ENCODE measurements around the gene S100A8. TPM values are rescaled to one million over a fixed set of nuclear protein-coding genes. Genes with fewer than 3 reads are reported as not detected.

The S100A8 gene
- total RNA-seq, 1 experiment from 2014 or later: 1.4 TPM

DNA sequence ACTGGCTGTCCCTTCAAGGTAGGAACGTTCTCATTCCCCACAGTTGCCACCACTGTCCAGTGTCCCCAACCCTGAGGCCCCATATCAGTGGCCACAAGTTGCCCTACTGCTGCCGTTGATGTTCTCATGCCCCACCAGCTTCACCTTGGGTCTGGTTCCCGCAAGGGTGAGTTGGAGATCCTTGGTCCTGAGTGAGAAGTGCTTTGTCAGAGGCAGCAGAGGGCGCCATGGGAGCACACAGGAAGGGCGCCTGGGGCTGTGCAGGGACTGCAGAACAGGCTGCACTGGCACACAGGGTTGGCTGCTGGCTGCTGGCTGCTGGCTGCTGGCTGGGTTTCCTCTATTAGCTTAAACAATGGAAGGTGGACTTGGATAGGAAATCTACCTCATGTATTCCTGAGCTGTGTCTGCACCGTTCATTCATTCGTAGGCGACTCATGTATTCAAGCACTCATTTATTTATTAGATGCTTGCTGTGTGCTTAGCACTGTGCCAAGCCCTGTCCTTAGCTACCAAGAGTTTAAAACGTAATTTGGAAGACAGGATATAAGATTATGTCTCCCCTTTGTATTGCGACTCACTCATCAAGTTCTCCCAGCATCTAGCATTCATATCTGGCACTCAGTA is 35.3 kb downstream of the S100A8 start (continued):
- no peak for TF ChIP-seq EGR1 (IDR thresholded peaks at IDR 0.05; ENCODE audit: low read depth)
- no peak for TF ChIP-seq FOSL1 (IDR thresholded peaks at IDR 0.05; ENCODE audit: low read depth)
- no peak for TF ChIP-seq ZFX (IDR thresholded peaks at IDR 0.05)

DNA sequence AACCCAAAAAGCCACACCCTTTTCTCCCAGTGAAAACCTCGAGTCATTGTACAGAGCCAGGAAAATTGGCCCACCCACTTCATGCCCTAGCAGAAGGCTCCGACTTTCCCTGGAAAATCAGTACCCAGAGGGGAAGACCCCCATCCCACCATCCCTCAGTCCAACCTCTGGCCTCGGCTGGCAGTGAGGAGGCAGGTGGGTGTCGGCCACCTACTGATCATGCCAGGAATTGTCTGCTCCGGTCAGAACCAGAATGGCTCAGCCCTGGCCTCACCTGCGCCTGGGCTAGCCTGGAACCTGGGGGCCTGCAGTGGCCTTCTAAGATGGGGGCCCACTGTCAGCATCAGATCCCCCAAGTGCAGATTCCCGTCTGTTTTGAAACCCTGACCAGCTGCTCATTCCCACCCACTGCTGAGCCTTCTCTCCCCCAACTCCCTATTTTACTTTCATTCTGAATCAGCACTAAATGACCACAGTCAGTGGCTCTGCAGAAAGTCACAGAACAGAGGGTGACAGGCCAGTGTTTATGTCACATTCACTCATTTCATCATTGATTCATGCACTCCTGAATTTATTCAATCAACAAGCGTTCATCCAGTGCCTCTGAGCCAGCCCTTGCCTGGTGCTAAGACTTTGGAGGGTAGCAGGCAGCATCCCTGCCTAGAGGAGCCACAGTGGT is 36.2 kb downstream of the S100A8 start:
- no peaks in the 10 kb centered on the region for H3K9me2 ChIP-seq (ENCODE audit: insufficient read depth)
- intact Hi-C loops (cut with micrococcal nuclease): loop anchor here (5.0 kb wide), 2 partner anchors 273 to 918 kb away; partner anchors contain the start of genes HAX1, S100A1 and S100A13
- H3K9ac ChIP-seq (ENCODE audit: low read length): no peak overlapping the region
- no peaks in the 10 kb centered on the region for H3K36me3 ChIP-seq (ENCODE audit: control insufficient read depth in 1 of 2, insufficient read depth in 2 of 2, low read length in 2 of 2)
- H3K9me3 ChIP-seq (ENCODE audit: control insufficient read depth in 1 of 2, insufficient read depth in 1 of 2, low read depth in 1 of 2, low read length in 2 of 2): no peaks in the 10 kb centered on the region
- H3K79me2 ChIP-seq (ENCODE audit: insufficient read depth, low read length): no peaks in the 10 kb centered on the region
- no peak overlapping the region for H2AFZ ChIP-seq (ENCODE audit: low read depth, low read length, poor library complexity, severe bottlenecking)
- no peaks in the 10 kb centered on the region; a peak in 1 of 4 replicates for H3K4me1 ChIP-seq (ENCODE audit: control insufficient read depth in 1 of 2, insufficient read depth in 2 of 2, low read length in 2 of 2)
- CTCF ChIA-PET: interaction anchor here (0.8 to 6.7 kb wide), 7 partner anchors 9 to 152 kb away, joined by 3 to 133 read pairs (median 5); partner anchors contain the start of gene PGLYRP3
- H4K20me1 ChIP-seq (ENCODE audit: insufficient read depth): no peaks in the 10 kb centered on the region
- POLR2A ChIA-PET: no interaction called here
- no peak for DNase-seq (ENCODE audit: low read depth, low spot score)
- H3K4me2 ChIP-seq (ENCODE audit: low read length): no peak overlapping the region
- H3K27ac ChIP-seq (ENCODE audit: low read depth, low read length): no peak overlapping the region
- BruUV-seq (replicated peaks): no TSS peak
- peaks cover 16% of the 10 kb centered on the region for H3K27me3 ChIP-seq (ENCODE audit: insufficient read depth, low read length)
- ATAC-seq: peak; percentile 39; the same call in 1 of the 2 replicates
- RAD21 ChIA-PET (ENCODE audit: low non-redundant PET in 1 of 2, low total read pairs in 2 of 2, uncharacterized antibody in 2 of 2, unreplicated experiment in 2 of 2): interaction anchor here (0.9 to 3.9 kb wide), 3 partner anchors 140 to 141 kb away, joined by 3 to 21 read pairs (median 7); no protein-coding TSS in a partner anchor
- no peak overlapping the region for H3K4me3 ChIP-seq (replicated peaks in 1 of 2; ENCODE audit: low read depth in 1 of 2, low read length in 2 of 2)
- TF ChIP-seq POLR2AphosphoS5 (IDR thresholded peaks at IDR 0.05; ENCODE audit: low read depth, low read length) (no peak), SIN3A (IDR thresholded peaks at IDR 0.05; ENCODE audit: low read depth) (no peak), SP1 (IDR thresholded peaks at IDR 0.05; ENCODE audit: low read depth) (no peak)
- TF ChIP-seq, protein P1, sequence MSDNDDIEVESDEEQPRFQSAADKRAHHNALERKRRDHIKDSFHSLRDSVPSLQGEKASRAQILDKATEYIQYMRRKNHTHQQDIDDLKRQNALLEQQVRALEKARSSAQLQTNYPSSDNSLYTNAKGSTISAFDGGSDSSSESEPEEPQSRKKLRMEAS (IDR thresholded peaks at IDR 0.05): no peak
- TF ChIP-seq, protein P2, sequence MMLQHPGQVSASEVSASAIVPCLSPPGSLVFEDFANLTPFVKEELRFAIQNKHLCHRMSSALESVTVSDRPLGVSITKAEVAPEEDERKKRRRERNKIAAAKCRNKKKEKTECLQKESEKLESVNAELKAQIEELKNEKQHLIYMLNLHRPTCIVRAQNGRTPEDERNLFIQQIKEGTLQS (IDR thresholded peaks at IDR 0.05): no peak

Measured in HCT116 (cell line).